ENCODE data around the gene TMPRSS13. TPM values are rescaled to one million over a fixed set of nuclear protein-coding genes. Genes with fewer than 3 reads are reported as not detected.

The TMPRSS13 gene
- total and polyA plus RNA-seq, 11 donors = 0.03 to 0.51 (median 0.12) TPM; not detected in 5

- WGBS, 4 donors = 40 to 69% (median 60%) methylated on average over 7 of the region's 7 CpGs
- peaks cover 0 to 12% (median 0%) of the 10 kb centered on the region in 12 donors for H3K9me3 ChIP-seq
- TF ChIP-seq CTCF (IDR thresholded peaks at IDR 0.05) = no peak
- TF ChIP-seq POLR2A (IDR thresholded peaks at IDR 0.05) = no peak
- peaks cover 0 to 51% (median 7%) of the 10 kb centered on the region in 12 donors for H3K4me1 ChIP-seq
- no peak for DNase-seq
- H3K4me3 ChIP-seq = no peak overlapping the region
- peaks cover 0 to 5% (median 0%) of the 10 kb centered on the region in 9 donors for H3K27me3 ChIP-seq
- no peaks in the 10 kb centered on the region for H3K36me3 ChIP-seq
- peak in 3 of 4 donors; percentile 21 to 45 (median 29) for ATAC-seq
- intact Hi-C loops (cut with DNase I) = loop anchor here in 9 of 10 donors (5.0 to 10.0 kb wide), 5 partner anchors 107 to 520 kb away; partner anchors contain the start of gene FXYD2 (in 2 of the 9)
- peak overlapping the region in 4 of 12 donors; percentile 9 to 54 (median 44) for H3K27ac ChIP-seq
Measured at GRCh38 chr11:117945047-117945810, 16.0 kb upstream of the TMPRSS13 start.

DNA sequence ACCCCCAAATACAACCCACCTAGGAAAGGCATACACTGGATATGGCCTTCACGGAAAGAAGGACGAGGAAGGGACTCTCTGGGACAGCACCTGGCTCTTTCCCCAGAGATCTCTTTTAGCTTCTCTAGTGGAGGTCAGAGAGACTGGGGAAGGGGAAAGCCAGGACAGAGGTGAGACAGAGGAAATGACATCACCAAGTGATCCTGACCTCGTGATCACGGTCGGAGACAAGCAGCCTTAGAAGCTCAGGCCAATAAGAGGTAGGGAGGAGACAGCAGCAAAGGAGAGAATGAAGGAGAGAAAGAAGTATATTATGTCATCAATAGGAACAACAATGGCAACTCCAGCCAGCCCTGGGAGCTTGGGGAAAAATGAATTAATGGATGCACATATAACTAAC is 15.4 kb upstream of the TMPRSS13 start:
- Histone ChIP-seq H3K36me3 (no peaks in the 10 kb centered on the region), H3K4me3 (no peak overlapping the region), H3K4me1 (peaks cover 0 to 45% (median 6%) of the 10 kb centered on the region in 12 donors), H3K27ac (peak overlapping the region in 2 of 12 donors; percentile 16 to 46), H3K27me3 (peaks cover 0 to 5% (median 0%) of the 10 kb centered on the region in 9 donors), H3K9me3 (peaks cover 0 to 12% (median 0%) of the 10 kb centered on the region in 12 donors)
- ATAC-seq = no peak
- DNase-seq = no peak
- intact Hi-C loops (cut with DNase I) = loop anchor here in 3 of 10 donors (10.0 kb wide), 1 partner anchor 520 kb away; no protein-coding TSS in a partner anchor
- WGBS, 4 donors = 65 to 82% (median 78%) methylated on average over 5 of the region's 5 CpGs
- TF ChIP-seq POLR2A (IDR thresholded peaks at IDR 0.05) (no peak), CTCF (IDR thresholded peaks at IDR 0.05) (no peak)

DNA sequence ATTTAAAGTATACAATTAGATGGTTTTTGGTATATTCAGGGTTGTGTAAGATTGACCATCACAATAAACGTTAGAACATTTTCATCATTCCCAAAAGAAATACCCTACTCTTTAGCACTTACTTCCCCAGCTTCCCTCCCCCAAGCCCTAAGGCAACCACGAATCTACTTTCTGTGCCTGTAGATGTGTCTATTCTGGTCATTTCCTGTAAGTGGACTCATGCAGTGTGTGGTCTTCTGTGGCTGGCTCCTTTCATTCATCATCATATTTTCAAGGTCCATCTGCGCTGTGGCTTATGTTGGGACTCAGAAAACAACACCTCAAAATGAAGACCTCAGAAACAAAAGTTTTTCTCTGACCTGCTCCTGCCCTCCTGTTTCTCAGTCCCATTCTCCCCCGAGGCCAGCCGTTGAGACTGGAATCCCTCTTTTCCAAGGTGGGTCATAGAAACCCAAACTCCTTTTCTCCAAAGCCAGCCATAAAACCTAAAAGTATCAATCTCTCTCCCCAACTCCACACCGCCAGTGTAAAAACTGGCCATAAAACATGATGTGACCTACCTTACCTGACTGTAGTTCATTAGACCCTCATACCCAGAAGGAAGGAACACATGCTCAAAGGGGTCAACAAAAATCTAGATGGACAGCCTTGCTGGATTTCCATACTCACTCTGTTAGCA is 12.9 kb upstream of the TMPRSS13 start:
- ATAC-seq = no peak
- H3K36me3 ChIP-seq = no peaks in the 10 kb centered on the region
- 85 to 89% (median 88%) methylated on average over 6 of the region's 6 CpGs for WGBS, 4 donors
- no peak overlapping the region for H3K4me3 ChIP-seq
- DNase-seq = no peak
- peaks cover 0 to 30% (median 6%) of the 10 kb centered on the region in 12 donors for H3K4me1 ChIP-seq
- peaks cover 0 to 12% (median 0%) of the 10 kb centered on the region in 12 donors for H3K9me3 ChIP-seq
- no peaks in the 10 kb centered on the region for H3K27me3 ChIP-seq
- intact Hi-C loops (cut with DNase I) = loop anchor here in 3 of 10 donors (10.0 kb wide), 1 partner anchor 517 kb away; no protein-coding TSS in a partner anchor
- TF ChIP-seq CTCF (IDR thresholded peaks at IDR 0.05) = no peak
- TF ChIP-seq POLR2A (IDR thresholded peaks at IDR 0.05) = no peak
- H3K27ac ChIP-seq = no peak overlapping the region

Measured in heart left ventricle (tissue), 16 donors.